Activated CD4-positive, CD25-positive, alpha-beta regulatory T cell treated with anti-CD3 and anti-CD28 coated beads, Interleukin-2, amount 50 U/mL, for 16 hours (primary cell): ENCODE data around the gene SEPTIN2.
A peak's percentile ranks its signal among the peaks of the same experiment; 100 is the strongest.
"Not testable (repeated sequence)": the region's sequence is repeated elsewhere in the genome, so short reads cannot be mapped to it uniquely, and the experiment has no call there.

Experiments
- DNase-seq: peaks from one replicate; pipeline ENCODE4 v3.0.0-alpha.2; 2020; ENCODE audit warnings: low read depth, low spot score

The SEPTIN2 gene

GRCh38 chr2:241350878-241351639, 35.3 kb downstream of the SEPTIN2 start:
- DNase-seq: no peak

- DNase-seq: no peak
Observed at GRCh38 chr2:241351640-241352031, 35.9 kb downstream of the SEPTIN2 start.

- no peak for DNase-seq
Observed at GRCh38 chr2:241352227-241352626, 36.5 kb downstream of the SEPTIN2 start.

GRCh38 chr2:241354668-241355658, 39.2 kb downstream of the SEPTIN2 start:
- DNase-seq: peak; percentile 51

- peak; percentile 92 for DNase-seq
Observed at GRCh38 chr2:241355983-241356870, 40.5 kb downstream of the SEPTIN2 start, which contains the start of gene FARP2. Gene FARP2, plus strand, starts transcription at chr2:241356285. Its CDS starts 16,823 bp downstream, at chr2:241373108.

- no peak for DNase-seq
Observed at GRCh38 chr2:241356871-241357260, 41.1 kb downstream of the SEPTIN2 start.

- DNase-seq: no peak
Observed at GRCh38 chr2:241357531-241357930, 41.8 kb downstream of the SEPTIN2 start.

- DNase-seq: no peak
Observed at GRCh38 chr2:241358470-241358869, 42.7 kb downstream of the SEPTIN2 start.

- no peak for DNase-seq
Observed at GRCh38 chr2:241359481-241360045, 43.8 kb downstream of the SEPTIN2 start.

- DNase-seq: no peak
Observed at GRCh38 chr2:241363426-241363825, 47.7 kb downstream of the SEPTIN2 start.

- DNase-seq: no peak
Observed at GRCh38 chr2:241364781-241365180, 49.1 kb downstream of the SEPTIN2 start.

GRCh38 chr2:241366678-241367077, 51.0 kb downstream of the SEPTIN2 start:
- no peak for DNase-seq

- DNase-seq: no peak
Observed at GRCh38 chr2:241368643-241369042, 52.9 kb downstream of the SEPTIN2 start.

- no peak for DNase-seq
Observed at GRCh38 chr2:241372361-241372992, 56.8 kb downstream of the SEPTIN2 start.

GRCh38 chr2:241373446-241373845, 57.7 kb downstream of the SEPTIN2 start:
- no peak for DNase-seq

GRCh38 chr2:241373906-241374305, 58.2 kb downstream of the SEPTIN2 start:
- not testable (repeated sequence) for DNase-seq

GRCh38 chr2:241375300-241375699, 59.6 kb downstream of the SEPTIN2 start:
- no peak for DNase-seq

GRCh38 chr2:241376808-241377207, 61.1 kb downstream of the SEPTIN2 start:
- no peak for DNase-seq

GRCh38 chr2:241378816-241379215, 63.1 kb downstream of the SEPTIN2 start:
- DNase-seq: no peak
